DMS153 treated with DMSO at 0.1 percent for 48 hours (cell line): Measurements from ENCODE around the gene PLA2G4D.
A peak's percentile ranks its signal among the peaks of the same experiment; 100 is the strongest.
"Not testable (repeated sequence)": the region's sequence is repeated elsewhere in the genome, so short reads cannot be mapped to it uniquely, and the experiment has no call there.

Experiments
- DNase-seq: peaks from one replicate; lab custom pipeline; 2025; ENCODE audit not compliant: unreplicated experiment; lab: John Stamatoyannopoulos, UW

PLA2G4D gene

DNA sequence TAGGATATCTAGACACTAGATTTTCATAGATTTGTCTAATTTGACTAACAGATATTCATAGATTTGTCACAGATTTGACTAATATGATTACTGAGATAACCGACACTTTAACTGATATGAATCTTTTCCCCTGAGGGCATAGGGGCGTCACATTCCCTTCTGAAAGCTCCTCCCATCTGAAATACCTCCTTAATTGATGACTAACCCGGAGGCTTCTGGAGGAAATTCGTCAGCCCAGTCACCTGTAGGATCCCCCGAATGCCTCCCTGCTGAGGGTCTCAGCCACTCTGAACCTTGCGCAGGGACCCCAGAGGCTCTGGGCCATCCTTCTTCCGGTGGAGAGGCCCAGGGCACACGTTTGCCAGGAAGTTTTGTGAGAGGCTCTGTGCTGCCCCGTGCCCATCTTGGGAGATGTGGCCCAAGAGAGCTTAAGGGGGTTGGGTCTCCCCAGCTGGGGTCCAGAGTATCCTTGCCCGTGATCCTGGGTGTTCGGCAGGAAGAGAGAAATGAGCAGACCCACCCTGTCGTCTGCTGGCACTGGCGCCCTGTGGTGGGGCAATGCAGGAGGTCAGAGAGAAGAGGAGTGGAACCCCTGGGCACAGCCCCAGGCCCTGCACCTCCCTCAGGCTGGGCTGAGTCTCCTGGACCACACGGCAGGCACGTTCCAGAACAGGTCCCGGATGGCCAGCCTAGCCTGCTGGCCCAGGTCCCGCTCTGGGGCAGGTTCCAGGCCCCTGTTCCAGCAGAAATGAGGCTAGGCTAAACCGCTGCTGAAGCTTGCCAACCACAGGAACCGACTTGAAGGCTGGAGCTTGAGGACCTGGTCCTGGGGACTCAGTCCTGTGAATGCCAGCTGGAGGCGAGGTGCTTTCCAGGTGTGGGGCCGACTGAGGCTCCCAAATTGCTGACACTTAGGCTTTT lies 1.7 kb downstream of the PLA2G4D start:
- no peak for DNase-seq

DNA sequence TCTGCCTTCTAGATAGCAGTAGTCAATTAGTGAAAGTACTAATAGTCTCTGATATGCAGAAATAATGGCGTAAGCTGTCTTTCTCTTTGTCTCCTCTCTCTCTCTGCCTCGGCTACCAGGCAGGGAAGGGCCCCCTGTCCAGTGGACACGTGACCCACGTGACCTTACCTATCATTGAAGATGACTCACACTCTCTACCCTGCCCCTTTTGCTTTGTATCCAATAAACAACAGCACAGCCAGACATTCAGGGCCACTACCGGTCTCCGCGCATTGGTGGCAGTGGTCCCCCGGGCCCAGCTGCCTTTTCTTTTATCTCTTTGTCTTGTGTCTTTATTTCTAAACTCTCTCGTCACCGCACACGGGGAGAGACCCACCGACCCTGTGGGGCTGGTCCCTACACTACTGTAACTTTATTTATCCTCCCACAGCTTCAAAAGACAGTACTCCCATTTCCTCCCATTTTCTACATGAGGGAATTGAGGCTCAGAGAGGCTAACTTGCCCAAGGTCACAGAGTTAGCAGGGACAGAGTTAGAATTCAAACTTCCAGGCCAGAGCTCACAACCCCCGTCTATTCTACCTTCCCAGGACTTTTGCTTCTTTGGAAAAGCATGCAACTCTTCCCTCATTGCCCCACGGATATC lies 2.5 kb downstream of the PLA2G4D start:
- DNase-seq = not testable (repeated sequence)

DNA sequence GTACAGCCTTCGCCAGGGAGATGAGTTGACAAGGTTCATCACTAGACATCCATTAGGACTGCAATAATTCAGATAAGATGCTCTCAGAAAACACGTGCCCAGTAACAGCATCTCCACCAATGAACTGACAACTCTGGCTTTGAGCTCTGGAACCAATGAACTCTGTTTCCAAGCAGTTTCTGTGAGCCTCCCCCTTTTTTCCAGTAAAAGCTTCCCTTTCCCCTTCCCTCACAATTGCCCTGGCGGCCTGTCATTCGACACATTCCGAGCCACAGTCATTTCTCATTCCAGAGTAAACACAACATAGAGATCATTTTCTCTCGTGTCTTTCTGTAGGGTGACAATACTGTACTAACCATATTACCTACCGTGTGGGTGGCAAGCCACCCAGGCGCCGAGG lies 3.6 kb downstream of the PLA2G4D start:
- no peak for DNase-seq

DNA sequence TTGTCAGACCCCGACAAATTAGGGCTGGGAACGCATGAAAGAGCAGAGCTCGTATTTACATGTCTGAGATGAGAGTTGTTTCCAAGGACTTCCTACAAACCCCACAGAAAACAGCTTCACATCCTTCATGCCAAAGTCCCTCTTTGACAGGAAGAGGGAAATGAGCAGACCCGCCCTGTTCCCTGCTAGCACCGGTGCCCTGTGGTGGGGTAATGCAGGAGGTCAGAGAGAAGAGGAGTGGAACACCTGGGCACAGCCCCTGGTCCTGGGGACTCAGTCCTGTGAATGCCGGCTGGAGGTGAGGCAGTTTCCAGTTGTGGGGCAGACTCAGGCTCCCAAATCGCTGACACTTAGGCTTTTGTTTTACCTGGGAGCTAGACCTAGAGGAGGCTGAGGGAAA lies 4.0 kb downstream of the PLA2G4D start:
- no peak for DNase-seq

DNA sequence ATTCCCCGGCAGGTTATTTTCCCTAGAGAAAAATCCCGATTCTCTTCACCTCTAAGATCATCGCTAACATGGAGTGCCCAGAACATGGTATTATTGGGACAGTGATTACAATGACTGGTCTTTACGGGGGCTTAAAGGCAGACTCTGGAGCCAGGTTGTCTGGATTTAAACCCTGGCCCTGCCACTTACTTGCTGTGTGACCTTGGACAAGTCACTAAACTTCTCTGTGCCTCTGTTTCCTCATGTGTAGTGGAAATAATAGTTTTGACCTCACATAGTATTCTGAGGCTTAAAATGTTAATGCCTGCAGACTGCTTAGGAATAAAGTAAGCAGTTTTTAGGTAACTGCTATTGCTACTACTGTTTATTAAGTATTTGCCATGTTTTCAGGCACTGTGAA lies 4.4 kb downstream of the PLA2G4D start:
- no peak for DNase-seq

DNA sequence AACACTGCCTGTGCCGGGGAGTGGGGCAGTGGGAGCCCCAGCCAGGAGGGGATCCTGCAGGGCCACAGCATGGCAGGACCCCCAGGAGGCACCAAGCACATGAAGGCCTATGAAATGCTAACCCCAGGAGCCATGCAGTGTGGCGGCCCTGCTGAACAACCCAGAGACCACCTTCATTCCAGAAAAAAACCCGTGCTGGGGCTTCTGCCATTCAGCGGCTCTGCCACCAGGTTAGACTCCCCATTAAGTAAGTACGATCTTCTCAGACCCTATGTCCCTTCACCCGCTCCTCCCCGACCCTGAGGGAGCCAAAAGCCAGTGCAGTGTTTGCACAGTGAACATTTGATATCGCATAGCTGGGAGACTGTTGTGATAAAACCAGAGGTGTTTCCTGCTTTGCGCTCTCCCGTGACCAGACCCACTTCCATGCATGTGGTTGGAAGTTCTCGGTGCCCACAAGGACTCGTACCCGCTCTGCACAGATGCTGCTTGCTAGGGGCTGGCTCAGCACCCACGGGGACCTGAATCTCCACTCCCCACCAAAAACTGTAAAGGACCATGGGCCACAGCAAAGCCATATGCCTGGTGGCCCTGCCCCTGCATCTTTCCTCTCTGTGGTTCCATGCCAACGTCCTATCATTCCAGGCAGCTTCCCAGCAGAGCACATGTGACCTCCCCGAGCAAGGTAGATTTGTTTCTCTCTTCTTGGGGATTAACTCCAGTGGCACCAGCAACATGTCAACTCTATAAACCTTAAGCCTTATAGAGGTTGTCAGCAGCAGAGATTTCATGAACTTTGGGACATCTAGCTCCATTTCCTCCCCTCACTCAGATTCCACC lies 5.3 kb downstream of the PLA2G4D start:
- no peak for DNase-seq

DNA sequence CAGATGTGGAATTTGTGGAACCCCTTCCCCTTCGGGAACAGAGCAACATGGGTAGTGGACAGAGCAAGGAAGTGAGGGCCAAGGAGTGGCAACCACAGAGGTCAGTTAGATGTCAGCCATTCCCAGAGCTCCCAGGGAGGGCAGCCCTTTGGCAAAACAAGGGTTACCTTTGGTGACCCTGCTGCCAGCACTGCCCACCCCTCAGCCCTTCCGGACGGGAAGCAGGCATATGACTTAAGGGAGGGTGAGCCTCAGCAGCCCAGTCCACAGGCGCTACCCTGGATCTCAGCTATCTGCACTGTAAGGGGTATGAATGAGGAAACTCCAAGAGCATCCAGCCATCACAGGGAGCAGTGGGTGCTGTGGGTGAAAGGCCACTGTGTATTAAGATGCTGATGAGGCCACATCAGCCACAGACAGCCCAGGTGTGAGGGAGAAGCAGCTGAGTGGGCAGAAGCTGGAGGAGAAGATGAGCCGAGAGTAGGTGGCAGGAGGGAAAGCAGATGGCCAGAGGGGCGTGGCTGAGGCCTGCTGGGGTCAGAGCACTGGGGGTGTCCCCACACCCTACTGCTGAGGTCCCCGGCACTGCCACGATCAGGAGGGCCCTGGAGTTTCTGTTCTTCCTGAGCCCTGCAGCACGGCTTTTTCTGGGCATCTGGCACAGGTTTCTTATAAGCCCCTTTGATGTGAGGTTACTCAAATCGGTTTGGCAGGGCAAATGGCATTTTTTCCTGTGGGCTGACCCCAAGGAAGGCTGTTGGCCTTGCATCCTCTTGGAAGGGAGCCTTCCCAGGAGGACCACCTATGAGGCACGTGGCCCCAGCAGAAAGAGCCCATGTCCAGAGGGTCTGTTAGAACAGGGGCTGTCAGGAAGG lies 6.2 kb downstream of the PLA2G4D start:
- no peak for DNase-seq

DNA sequence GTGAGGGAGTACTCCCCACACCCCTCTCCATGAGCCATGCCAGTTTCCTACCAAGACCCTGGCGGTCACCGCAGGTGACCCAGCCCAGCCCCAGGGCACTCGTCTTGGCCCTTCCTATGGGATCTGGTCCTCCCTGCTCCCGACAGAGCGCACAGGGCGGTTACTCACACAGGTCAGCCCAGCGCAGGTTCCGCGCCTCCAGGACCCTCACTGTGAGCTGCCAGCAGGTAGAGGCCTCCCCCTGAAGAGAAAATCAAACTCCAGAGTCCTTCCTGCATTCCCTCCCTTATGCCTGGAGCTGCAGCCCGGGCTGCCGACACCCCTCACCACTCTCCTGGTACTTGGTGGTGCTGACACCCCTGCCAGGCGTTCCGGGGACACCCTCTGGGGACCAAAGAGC lies 6.9 kb downstream of the PLA2G4D start:
- DNase-seq = no peak

DNA sequence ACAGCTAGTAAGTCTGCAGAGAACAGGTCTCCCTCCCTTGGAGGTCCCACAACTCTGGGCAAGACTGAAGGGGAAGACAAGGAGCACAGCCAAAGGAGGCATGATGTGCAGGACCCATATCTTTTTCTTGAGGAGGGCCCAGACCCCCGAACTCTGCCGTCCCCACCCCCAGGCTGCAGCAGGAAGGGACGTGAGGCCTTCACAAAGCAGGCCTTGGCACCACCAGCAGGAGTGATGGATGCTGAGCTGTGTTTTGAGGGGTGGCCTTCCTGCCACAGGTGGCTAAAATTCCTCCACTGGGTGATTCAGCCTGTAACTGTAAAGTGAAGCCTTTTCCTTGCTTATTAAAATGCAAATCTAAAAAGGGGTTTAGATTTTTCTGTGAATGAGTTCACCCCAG lies 8.6 kb downstream of the PLA2G4D start:
- DNase-seq = no peak

DNA sequence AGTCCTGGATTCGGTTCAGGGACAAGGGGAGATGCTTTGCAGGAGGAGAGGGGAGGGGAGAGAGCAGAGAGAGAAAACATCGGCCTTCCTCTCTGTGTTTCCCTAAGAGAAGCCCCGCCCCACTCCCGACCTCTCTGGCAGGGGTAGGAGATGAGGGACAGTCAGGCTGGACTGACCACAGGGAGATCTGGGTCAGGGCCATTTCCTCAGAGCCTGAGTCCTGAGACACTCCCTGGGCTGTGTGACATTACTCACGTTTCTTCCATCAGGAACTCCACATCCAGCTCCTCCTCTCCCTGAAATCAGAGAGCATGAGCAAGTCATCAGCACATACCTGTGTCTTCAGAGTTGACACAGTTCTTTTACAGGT lies 9.1 kb downstream of the PLA2G4D start:
- DNase-seq = no peak

DNA sequence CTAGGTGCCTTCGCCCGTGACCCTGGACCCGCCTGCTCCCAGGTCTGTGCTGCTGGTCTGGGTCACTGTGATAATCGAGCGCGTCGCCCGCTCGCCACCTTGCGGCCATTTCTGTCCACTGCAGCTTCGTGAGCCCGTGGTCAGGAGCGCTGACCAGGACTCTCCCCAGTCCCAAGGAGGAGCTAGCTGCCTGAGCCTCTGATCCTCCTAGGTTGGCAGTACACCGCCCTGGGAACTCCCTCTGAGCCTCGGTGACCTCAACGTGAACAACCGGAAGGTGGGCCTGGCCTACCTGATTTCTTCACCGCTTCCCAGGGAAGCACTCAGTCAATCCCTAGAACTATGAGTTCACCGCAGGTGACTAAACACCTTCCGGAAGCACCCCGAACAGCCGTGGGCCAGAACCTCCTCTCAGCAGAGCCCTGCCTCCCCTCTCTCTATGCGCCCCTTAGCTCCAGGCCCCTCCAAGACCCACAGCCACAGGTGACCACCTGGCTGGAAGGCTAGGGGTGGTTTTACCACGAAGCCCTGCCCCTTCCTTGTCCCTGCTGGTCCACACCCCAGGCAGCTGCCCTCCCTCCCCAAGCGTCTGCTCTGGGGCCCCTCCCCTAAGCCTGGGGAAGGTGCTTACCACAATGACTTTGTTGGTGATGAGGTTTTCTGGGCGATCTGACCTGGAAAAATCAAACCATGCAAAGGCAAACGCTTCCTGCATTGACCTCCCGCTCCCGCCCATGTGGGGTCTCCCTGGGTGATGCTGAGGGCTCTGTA lies 9.7 kb downstream of the PLA2G4D start:
- peak; percentile 2 for DNase-seq

DNA sequence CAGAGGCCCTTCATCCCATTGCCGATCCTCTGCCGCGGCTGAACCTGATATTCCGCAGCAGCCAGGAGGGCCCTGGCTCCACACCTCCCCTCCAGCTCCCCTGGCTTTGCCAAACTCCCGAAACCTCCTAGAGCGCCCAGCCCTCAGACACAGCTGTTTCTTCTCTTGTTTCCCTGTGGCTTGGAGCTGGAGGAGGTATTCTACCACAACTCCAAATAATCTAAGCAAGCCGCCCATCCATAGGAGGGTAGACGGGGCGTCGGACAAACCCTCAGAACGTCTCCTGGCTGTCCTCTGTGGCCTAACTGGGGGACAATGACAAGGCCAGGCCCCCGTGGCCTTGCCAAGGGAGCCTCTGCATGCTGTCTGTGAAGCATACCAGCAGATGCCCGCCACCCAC lies 10.4 kb downstream of the PLA2G4D start:
- no peak for DNase-seq

DNA sequence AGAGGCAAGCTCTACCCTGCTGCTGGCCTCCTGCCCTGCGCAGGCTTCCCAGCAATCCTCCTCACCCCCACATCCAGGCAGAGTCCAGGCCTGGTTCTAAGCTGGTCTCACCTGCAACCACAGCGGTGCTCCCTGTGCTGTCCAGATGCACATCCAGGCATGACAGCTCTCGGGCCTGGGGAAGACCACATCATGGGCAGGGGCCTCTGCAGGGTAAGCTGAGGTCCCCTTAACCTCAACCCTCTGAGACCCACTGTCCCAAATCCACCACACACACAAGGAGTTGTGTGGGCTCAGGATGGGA lies 10.8 kb downstream of the PLA2G4D start:
- no peak for DNase-seq

DNA sequence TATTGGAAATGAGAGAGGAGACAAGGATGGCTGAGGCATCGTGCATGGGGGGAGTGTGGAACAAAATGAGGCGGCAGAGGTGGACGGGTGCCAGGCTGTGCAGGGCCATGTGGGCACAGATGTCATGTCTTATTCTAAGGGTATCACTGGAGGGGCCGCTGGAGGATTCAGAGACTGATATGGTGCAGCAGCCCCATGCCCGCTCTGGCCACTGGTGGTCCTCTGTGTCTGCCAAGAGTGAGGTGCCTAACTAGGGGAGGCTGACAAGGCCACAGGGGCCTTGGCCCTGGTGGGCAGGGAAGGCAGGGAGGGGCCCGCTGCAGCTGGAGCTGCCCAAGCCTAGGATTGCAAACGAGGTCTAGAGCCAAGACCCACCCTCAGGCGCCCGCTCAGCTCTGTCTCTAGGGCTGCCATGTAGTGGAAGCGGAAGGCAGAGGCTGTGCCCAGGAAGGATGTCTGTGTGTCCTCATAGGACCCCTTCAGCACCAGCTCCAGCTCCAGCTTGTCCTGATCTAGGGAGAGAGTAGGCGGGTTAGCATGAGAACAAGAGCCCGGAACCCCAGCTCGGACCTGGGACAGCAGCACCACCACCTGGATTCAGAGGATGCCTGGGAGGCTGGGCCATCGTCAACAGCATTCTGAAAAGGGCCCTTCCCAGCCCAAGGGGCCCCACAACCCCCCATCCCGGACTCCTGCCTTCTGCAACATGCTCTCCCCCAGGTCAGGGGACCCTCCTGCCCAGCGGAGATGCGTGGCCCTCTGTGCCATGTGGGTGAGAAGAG lies 11.3 kb downstream of the PLA2G4D start:
- DNase-seq = no peak

DNA sequence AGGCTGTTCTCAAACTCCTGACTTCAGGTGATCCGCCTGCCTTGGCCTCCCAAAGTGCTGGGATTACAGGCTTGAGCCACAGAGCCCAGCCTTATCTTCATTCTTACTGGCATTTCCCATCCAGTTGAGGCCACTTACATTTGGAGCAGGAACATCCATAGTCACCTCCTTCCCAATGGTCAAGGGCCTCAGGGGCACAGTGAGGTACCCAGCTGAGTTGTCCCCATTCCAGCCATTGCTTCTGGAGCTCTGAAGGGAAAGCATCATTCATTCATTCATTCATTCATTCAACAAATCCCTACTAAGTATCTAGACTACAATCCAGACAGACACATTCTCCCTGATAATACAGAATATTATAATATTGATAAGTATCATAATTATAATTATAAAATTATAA lies 12.2 kb downstream of the PLA2G4D start:
- no peak for DNase-seq

DNA sequence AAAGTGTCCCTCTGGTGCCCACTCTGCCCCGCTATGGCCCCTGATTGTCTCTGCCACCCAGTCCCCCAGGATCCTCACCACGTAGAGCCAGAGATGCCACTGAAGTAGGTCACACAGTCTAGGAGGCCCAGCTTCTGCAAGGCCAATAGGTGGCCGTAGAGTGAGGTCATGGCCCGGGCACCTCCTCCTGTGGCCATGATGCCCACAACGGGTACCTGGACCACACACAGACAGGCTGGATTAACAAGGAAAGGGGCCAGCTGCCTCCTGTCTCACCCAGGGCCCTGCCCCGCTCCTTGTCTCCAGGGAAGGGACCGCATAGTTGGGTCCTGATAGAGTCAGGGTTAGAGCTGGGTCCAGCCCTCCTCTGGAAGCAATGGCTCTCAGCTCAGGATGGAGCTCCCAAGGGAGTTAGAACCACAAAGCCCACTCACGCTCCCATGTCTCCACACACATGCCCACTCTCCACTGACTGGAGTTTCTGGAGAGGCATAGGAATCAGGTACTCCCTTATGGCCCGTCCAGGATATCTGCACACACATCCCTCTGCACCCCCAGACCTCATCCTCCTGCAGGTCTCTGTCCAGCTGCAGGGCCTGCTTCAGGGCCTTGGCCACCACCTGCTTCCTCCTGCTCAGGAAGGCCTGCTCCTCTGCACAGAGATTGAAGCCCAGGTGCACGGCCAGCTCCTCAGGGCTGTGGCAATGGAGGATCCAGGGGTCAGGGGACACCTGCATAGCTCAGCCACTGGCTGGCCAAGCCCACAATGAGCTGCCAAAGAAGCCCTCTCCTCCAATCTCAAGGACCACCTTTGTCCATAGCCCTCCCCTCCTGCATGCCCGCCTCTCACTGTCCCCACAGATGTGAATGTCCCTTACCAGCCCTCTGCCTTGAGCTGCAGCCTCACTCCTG lies 13.2 kb downstream of the PLA2G4D start:
- no peak for DNase-seq

DNA sequence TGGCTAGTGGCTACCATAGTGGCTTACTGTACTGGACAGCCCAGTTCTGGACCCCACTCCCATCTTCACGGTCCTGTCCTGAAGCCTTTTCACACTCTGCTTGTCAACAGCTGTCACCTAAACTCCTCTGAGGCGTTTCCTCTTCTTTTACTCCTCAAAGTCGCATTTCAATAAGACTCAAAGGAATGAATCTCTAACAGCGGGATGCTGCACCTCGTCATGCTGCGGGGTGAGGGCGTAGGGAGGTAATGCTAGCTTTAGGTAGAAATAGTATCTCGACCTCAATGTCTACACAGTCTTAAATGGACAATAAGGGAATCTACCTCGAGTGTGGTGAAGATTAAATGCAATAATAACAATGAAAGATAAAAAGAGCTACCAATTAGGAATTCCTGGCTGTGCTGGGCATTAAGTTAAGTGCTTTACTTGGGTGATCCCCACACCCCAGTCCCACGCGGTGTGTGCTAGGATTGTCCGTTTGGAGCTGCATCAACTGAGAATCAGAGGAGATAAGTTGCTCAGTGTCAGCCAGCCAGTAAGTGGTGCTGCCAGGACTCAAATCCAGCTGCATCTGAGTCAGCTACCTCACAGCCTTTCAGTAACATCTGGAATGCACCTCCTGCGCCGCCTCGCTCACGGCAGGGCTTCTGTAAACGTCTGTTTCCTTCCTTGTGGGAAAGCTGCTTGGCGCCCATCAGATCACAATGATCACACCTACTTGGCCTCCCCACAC lies 14.0 kb downstream of the PLA2G4D start:
- no peak for DNase-seq
